ENCODE measurements around the gene TREML1.

GRCh38 chr6:41179163-41179562 is 25.0 kb upstream of the TREML1 start:
- TF ChIP-seq POLR2A (IDR thresholded peaks at IDR 0.05; ENCODE audit: low read length) (no peak), GATA1 (IDR thresholded peaks at IDR 0.05; ENCODE audit: low read depth, low read length) (no peak)

Data from erythroblast (primary cell).